CD4-positive, alpha-beta T cell treated with Interleukin-6 at 100 ng/mL for 8 hours (primary cell): ENCODE measurements around the gene GUK1.

ENCODE experiments used
- DNase-seq: peaks from one replicate; pipeline ENCODE4 v3.0.0-alpha.2; 2020; ENCODE audit warnings: mixed read lengths, low spot score

The GUK1 gene, protein sequence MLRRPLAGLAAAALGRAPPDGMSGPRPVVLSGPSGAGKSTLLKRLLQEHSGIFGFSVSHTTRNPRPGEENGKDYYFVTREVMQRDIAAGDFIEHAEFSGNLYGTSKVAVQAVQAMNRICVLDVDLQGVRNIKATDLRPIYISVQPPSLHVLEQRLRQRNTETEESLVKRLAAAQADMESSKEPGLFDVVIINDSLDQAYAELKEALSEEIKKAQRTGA

DNA sequence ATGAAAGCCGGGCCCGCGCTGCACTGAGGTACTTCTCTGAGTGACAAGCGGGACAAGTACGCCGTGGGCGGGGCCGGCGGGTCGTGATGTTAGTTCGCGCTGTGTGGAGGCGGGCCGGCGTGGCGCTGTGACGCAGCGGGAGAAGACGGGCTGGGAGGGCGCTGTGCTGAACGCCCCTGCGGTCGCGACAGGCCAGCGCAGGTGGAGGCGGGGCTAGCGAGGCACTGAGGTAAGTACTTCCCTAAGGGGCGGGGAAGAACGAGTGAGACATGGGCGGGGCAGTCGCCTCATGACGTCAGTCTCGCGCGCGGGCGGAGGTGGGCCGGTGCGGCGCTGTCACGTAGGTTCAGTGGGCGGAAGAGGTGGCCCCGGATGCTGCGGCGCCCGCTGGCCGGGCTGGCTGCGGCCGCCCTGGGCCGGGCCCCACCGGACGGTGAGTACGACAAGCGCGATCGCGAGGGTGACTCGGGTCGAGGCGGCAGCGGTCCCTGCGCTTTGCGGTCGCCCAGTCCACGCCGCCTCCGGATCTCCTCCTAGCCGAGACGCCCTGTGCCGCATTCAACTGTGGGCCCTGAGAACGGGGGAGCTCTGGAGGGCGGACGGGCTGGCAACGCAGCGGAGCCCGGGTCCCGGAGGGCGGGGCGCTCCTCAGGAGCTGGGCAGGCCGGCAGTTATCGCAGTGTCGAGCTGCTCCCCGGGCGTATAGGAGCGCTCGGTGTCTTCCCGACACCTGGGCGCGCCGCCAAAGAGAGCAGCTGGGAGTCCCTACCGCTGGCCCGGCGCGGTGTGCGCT, at the start of gene GUK1:
Gene GUK1, plus strand, starts transcription at position 349 of the 793 bp plus-strand sequence. Its CDS starts 24 bp downstream, at position 373.
- peak; percentile 100 for DNase-seq

DNA sequence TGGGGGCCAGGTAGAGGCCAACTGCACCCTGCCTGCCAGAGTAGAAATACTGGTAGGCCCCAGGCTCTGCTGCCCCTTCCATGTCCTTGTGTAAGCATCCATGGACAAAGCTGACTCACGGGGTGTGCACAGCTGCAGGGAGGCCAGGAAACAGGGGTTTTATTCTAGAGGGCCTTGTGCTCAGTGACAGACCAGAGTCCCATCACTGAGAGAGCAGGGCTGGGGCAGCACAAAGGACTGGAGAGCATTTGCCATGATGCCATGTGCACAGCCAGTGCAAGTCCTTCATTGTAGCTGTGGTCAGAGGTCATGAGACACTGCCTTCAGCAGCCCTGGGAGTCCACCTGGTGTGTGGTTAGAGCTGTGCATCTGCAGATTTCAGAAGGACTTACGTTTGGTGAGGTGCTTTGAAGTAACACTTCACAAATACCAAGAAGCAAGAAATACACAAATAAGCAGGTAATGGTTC, 49.4 kb upstream of the GUK1 start:
- DNase-seq = no peak

GRCh38 chr1:228091084-228091483, 49.0 kb upstream of the GUK1 start:
- no peak for DNase-seq

DNA sequence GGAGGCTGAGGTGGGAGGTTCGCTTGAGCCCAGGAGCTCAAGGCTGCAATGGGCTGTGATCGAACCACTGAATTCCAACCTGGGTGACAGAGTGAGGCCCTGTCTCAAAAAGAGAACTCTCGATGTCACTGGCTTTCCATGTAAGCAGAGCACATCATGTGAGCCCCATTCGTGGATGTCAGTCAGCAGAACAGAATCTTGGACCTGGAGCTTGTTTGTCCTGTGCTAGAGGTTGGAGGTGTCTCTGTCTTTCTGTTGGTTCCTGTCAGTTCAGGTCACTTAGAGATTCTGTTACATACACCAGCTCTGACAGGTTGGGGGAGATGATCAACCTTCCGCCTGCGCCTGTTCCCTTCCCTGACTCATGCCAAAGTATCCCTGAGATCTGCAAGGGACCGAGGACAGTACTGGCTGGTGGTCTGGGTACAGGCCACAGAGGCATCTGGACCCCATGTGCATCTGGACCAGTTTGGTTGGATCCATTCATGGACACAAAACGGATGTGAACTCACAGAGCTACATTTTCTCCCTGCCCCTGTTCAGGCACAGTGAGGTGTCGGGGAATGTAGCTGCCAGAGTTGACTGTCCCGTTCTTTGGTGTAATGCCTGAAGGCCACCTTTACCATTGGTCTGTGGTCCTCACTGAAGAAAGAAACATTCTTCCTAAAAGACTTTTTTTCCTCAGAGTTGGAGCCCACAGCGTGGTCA, 47.6 kb upstream of the GUK1 start:
- DNase-seq = no peak

DNA sequence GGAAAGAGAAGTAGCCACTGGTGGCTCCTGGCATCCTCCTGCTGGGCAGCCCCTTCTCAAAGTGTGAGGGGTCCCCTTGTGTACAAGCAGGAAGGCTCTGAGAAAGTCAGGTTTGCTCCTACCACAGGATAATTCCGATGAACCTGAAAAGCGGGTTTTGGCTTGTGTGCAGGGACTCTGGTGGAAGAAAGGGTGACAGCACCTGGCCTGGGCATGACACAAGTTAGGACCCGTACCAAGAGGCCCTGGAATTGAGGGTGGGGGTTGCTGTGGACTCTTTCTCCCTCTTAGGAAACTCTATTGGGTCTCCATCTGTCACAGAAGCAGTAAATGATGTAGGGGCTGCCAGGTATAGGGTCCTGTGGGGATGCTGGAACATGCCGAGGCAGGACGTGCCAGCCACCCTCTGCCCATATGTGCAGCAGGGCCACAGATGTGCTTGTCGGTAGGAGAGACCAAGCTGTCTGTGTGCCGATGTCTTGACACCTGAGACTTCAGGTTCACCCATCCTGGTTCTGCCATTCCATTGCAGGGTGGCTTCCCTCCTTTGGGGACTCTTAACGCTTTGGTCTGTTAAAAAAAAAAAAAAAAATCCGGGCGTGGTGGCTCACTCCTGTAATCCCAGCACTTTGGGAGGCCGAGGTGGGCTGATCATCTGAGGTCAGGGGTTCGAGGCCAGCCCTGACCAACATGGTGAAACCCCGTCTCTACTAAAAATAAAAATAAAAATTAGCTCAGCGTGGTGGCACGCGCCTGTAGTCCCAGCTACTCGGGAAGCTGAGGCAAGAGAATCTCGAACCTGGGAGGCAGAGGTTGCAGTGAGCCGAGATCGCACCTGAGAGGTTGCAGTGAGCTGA, 46.8 kb upstream of the GUK1 start:
- no peak for DNase-seq

DNA sequence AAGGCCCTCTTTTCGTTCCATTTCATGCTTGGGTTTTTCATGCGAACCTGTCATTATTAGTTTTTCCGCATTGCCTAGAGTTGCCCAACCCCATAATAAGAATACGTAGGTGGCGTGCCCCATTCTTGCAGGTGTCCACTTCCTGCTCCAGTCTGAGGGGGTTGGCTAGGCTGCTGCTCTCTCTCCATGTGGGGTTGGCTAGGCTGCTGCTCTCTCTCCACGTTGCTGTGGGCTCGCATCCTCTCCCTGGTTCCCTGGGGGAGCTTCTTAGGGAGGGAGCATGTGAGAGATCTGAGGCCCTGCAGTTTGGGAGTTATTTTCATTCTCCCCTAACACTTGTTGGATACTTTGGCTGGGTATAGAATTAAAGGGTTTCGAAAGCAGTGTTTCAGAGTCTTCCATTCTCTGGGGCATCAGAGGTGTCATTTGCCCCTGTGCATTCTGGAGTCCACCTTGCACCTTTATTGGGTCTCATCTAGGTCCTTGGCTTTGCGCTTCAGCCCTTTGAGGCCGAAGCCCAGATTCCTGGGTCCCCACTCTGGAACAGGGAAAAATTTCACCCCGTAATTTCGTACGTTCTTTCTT, 45.6 kb upstream of the GUK1 start:
- no peak for DNase-seq

DNA sequence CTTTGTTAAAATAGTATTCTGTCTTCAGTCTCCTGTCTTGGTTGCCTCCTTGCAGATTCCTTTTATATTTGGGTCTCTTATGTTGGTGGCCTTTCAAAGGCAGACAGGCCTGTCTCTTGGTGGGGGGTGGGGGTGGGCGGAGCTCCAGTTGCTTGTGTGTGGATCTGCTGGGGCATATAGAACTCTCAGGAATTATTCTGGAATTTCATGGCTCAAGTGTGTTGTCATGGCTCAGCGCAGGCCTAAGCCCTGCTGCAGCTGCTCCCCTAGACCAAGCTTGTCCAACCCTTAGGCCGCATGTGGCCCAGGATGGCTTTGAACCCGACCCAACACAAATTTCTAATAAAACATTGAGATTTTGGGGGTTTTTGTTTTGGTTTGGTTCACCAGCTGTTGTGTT, 44.9 kb upstream of the GUK1 start:
- DNase-seq = no peak

DNA sequence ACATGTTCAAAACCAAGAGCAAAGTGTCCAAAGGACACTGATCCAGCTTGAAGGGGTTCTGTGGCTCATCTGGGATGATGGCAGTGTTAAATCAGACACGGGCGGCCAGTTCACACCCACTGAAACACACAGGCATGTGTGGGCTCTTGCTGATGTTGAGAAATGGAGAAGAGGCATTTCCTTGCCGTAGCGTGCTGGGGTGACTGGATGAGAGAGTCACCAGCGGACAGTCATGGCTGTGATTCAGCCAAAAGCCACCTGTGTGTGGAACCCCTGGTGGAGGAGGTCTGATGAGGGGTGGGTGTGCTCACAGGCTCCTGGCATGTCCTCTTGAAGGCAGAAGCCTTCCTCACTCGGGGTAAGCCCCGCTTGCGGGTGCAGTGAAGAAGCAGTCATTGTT, 44.1 kb upstream of the GUK1 start:
- no peak for DNase-seq

- DNase-seq = no peak
Observed at GRCh38 chr1:228096416-228097332, 43.4 kb upstream of the GUK1 start.

GRCh38 chr1:228097333-228098081, 42.6 kb upstream of the GUK1 start:
- DNase-seq = no peak

- no peak for DNase-seq
Observed at GRCh38 chr1:228098323-228098931, 41.7 kb upstream of the GUK1 start.

GRCh38 chr1:228099331-228099732, 40.7 kb upstream of the GUK1 start:
- no peak for DNase-seq

DNA sequence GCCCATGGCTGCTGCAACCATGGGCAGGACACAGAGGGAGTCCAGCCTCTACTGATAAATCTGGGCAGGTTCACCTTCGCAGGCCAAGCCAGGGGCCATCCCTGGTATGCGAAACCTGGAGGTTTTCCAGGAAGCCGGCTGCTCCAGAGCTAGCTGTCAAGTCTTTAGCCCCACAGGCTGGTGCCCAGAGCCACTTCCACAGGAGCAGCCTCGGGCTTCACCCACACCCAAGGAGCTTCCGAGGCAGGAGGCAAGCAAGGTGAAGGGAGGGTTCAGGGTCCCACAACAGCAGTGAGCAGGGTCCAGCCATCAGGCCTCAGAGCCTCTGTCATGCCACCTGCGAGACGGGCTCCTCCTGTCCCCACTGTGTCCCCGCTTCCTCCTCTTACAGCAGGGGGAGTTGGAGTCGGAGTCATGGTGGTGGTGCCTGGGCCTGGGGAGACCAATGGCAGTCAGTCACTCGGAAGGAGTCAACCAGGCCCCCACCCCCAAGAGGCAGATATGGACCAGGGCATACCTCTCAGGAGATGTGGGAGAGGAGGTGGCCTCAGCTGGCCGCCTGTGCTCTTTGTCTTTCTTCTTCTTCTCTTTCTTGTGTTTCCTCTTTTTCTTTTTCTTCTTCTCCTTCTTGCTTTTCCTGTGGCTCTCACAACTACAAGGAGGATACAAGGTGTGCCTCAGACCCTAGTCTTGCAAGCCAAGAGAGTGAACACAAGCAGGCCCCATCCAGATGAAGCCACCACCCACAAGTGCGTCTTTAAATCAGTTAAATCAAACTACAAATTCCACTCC, 39.1 kb upstream of the GUK1 start:
- no peak for DNase-seq

DNA sequence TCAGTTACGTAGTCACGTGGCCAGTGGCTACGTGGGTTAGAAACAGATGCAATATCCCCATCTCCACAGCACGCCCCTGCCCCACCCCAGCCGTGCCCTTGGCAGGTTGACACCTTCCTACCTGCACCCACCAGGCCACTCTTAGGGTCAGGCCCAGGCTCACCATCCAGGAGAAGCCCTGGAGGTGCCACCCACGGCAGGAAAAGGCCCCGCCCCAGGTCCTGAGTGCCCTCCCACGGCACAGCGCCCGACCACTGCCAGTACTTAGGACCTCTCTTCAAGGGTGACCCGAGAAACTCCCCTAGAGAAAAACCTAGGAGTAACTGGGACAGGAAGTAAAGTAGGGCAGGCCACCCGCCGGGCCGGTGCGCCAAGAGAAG, 38.5 kb upstream of the GUK1 start:
- no peak for DNase-seq

GRCh38 chr1:228101994-228102790, 37.9 kb upstream of the GUK1 start:
- DNase-seq = peak; percentile 38

GRCh38 chr1:228102791-228103620, 37.1 kb upstream of the GUK1 start, which contains the start of gene C1orf35:
Gene C1orf35 (minus strand): TSS chr1:228103325. CDS start chr1:228103227, 98 bp downstream.
- DNase-seq = peak; percentile 93
